GM18519 (cell line): ENCODE measurements around the gene CACNA1E.

ENCODE experiments used
- ATAC-seq: cut with Tn5 transposase; IDR thresholded peaks from one replicate; pipeline ENCODE4 v1.9.1; 2021; ENCODE audit warnings: mild to moderate bottlenecking, moderate library complexity; ENCODE audit not compliant: unreplicated experiment, low FRiP score

CACNA1E gene

GRCh38 chr1:181482521-181483284 is 614 bp upstream of the CACNA1E start:
- ATAC-seq, result no peak

GRCh38 chr1:181484821-181485220 is 1.5 kb downstream of the CACNA1E start:
- ATAC-seq, result no peak

- ATAC-seq, result no peak
Observed at GRCh38 chr1:181485287-181486097, 2.2 kb downstream of the CACNA1E start.

- ATAC-seq, result no peak
Observed at GRCh38 chr1:181486098-181486420, 2.7 kb downstream of the CACNA1E start.

- no peak for ATAC-seq
Observed at GRCh38 chr1:181488866-181489265, 5.5 kb downstream of the CACNA1E start.

- no peak for ATAC-seq
Observed at GRCh38 chr1:181490276-181490675, 7.0 kb downstream of the CACNA1E start.

- no peak for ATAC-seq
Observed at GRCh38 chr1:181490740-181491712, 7.7 kb downstream of the CACNA1E start.

- ATAC-seq, result no peak
Observed at GRCh38 chr1:181493166-181493565, 9.8 kb downstream of the CACNA1E start.

- no peak for ATAC-seq
Observed at GRCh38 chr1:181493885-181494284, 10.6 kb downstream of the CACNA1E start.

GRCh38 chr1:181496759-181497158 is 13.4 kb downstream of the CACNA1E start:
- ATAC-seq, result no peak

GRCh38 chr1:181497870-181498269 is 14.6 kb downstream of the CACNA1E start:
- ATAC-seq, result no peak

- no peak for ATAC-seq
Observed at GRCh38 chr1:181499825-181500224, 16.5 kb downstream of the CACNA1E start.

- ATAC-seq, result no peak
Observed at GRCh38 chr1:181500636-181501035, 17.3 kb downstream of the CACNA1E start.

GRCh38 chr1:181501612-181502011 is 18.3 kb downstream of the CACNA1E start:
- no peak for ATAC-seq

GRCh38 chr1:181503171-181503810 is 20.0 kb downstream of the CACNA1E start:
- ATAC-seq, result no peak

- peak; percentile 45 for ATAC-seq
Observed at GRCh38 chr1:181504399-181504842, 21.1 kb downstream of the CACNA1E start.

- ATAC-seq, result no peak
Observed at GRCh38 chr1:181506563-181507353, 23.4 kb downstream of the CACNA1E start.

GRCh38 chr1:181508486-181509165 is 25.3 kb downstream of the CACNA1E start:
- ATAC-seq, result no peak

- no peak for ATAC-seq
Observed at GRCh38 chr1:181513786-181514297, 30.5 kb downstream of the CACNA1E start.
